Caki2 (cell line): ENCODE results near the gene LEPROT. TPM values are rescaled to one million over a fixed set of nuclear protein-coding genes. Genes with fewer than 3 reads are reported as not detected.

Source experiments
- DNase-seq: peaks from one replicate; pipeline ENCODE4 v3.0.0-alpha.2; 2015; ENCODE audit warnings: low read depth
- in situ Hi-C: cut with HindIII; loops from 2 replicates; pipeline ENCODE4 v1.10.0; 2016; ENCODE audit warnings: low sequenced_read_pairs, low pct_unique_long_range_greater_than_20kb, mixed read lengths
- total RNA-seq: library from RNA; depleted of rRNA; stranded (reverse); fragments of >200 nt; shearing (Covaris generic); gene quantifications from 2 replicates; pipeline ENCODE4 v1.2.3, GENCODE V29; 2014; ENCODE audit warnings: low replicate concordance

Gene LEPROT
- total RNA-seq, 1 experiment from 2014 or later, result 65.3 TPM

DNA sequence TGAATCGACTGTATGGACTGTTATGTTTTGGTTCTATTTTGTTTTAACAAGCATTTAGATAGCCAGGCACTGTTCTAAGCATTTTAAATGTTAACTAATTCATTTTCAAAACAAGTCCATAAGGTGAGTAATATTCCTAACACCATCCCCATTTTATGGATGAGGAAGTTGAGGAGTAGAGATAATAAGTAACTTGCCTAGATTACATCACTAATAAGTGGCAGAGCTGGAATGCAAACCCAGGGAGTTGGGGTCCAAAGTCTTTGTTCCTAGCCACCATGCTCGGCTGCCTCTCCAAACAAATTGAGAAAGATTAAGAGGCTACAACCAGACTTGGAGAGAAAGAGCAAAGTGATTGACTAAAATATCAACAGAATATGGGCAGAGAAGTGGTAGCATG is 12.6 kb upstream of the LEPROT start:
- peak; percentile 68 for DNase-seq
- in situ Hi-C loops, result no loop called here

- in situ Hi-C loops, result no loop called here
These were observed 11.2 kb upstream of the LEPROT start for GRCh38 chr1:65409314-65409713.

DNA sequence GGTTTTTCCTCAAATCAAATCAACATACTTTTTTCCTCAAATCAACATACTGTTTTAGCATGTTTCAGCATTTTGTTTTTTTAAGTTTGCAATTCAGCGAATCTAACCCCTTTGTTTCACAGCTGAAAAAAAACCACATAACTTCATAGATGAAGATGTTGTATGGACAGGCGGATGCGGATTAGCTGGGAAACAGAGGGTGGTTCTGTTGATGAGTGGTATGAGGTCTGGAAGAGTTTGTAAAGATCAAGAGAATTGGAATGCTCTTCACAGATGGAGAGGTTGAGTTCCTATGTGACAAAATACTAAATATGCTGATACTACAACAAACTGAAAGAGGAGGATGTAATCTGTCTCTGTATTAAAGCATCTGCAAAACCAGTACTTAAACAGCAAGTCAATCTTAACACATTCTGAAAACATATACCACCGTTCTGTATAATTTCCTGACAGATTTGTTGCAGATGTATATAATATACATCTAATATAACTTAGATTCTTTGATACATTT is 10.6 kb upstream of the LEPROT start:
- DNase-seq, result no peak
- in situ Hi-C loops, result no loop called here

More at GRCh38 chr1:65409314-65409713, 11.2 kb upstream of the LEPROT start:
- no peak for DNase-seq

DNA sequence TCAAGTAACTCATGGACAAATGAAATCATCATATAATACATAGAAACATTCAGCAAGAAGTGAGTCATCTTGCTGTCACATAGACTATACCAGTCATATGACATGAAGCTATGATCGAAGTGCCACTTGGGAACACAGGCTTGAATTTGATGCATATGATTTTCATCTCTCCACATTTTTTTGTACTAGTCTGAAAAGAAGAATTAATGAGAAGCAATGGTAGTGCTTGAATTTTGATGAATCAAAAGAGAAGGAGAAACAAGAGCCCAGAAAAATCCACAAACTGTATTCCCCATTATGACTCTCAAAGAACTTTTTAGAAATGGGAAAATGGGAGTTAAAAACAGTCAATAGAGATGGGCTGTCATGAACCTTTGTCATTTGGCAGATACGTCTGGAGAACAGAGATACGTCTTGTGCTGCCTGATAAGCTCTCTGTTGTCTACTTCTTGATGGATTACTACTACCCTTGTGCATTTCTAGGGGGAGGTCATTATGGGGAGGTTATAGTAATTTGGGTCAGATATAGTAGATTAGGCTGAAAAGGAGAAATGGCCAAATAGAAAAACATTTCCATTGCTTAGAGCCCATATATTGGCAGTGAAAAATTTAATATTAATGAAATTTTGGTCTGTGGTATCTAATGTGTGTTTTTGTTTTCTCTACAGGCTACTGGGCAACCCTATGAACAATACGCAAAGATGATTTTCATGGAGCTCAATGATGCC is 8.0 kb upstream of the LEPROT start:
- in situ Hi-C loops, result no loop called here
- DNase-seq, result no peak

DNA sequence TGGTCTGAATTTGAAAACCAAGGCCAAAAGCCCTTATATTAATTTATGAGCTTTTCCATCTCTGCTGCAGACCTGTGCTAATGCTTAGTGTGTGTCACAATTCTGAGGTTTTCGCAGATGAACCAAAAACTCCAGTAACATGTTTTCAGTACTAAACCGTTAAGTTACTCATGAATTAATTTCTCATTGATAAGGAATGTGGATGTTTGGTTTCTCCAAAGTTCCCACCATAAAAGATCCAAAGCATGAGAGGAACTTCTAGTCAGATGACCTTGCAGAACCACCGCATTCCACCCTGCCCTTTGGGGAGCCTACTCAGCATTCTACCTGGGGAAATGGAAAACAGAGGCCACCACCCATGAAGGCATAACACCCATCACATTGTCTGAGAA is 7.5 kb upstream of the LEPROT start:
- in situ Hi-C loops, result no loop called here
- peak; percentile 69 for DNase-seq

- in situ Hi-C loops, result no loop called here
These were observed 5.9 kb upstream of the LEPROT start for GRCh38 chr1:65414538-65414937.

DNA sequence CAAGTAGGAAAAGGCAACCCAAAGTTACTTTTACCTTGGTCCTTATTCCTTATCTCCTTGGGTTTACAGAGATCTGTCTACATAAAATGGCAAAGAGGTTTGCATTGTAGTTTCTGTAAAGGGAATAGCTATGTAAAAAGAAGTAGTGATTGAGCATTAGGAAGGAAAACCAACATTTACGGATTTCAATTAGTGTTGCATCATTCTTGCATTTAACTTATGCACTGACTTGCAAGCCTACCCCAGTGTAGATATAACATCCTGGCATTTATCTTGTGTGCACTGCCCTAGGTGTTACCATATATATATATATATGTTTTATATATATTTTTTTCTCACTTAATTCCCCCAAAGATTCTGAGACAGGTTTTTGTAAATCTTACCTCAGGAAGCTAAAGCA is 3.7 kb upstream of the LEPROT start:
- DNase-seq, result no peak
- in situ Hi-C loops, result no loop called here

More at GRCh38 chr1:65414538-65414937, 5.9 kb upstream of the LEPROT start:
- DNase-seq, result no peak

GRCh38 chr1:65417729-65418128 is 2.7 kb upstream of the LEPROT start:
- peak; percentile 41 for DNase-seq
- in situ Hi-C loops, result no loop called here

- in situ Hi-C loops, result no loop called here
- DNase-seq, result peak; percentile 54
These were observed 1.8 kb upstream of the LEPROT start for GRCh38 chr1:65418522-65419185.

GRCh38 chr1:65419681-65420589 is 533 bp upstream of the LEPROT start:
- in situ Hi-C loops, result no loop called here

GRCh38 chr1:65421351-65422025 is 1.0 kb downstream of the LEPROT start:
- in situ Hi-C loops, result no loop called here
- DNase-seq, result no peak

More at GRCh38 chr1:65419681-65420589, 533 bp upstream of the LEPROT start:
- DNase-seq, result peak; percentile 93

DNA sequence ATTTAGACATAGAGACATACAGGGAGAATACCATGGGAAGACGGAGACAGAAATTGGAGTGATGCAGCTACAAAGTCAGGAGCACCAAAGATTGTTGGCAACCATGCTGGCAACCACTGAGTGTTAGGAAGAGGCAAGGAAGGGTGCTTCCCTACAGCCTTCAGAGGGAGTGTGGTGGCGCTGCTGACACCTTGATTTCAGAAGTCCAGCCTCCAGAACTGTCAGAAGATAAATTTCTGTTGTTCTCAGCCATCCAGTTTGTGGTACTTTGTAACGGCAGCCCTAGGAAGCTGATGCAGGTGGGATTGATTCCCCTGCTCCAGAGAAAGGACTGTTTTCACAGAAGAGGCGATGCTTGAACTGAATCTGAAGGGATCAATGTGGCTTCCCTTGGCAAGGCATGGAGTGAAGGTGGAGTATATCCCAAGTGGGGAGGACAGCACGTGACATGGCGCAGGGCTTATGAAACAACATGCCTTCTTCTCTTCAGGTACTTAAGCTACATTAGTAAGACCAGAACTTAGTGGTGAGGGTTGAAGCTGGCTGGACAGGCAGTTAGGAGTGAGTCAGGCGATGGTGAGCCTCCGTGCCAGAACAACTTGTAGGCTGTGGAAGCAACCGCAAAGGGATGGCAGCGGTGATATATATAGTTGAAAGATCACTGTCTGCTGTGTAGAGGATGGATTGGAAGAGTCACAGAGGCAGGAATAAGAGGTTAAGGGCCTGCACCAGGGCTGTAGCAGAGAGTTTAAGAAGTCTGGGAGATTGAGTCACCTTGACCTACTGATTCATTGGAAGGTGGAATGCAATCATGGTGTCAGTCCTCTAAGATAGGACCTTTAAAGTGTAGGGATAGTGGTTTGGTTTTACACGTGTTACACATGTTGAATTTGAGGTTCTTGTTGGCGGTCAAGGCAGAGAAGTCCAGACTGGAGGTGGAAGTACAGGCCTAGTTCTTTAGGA is 2.1 kb downstream of the LEPROT start:
- peak; percentile 66 for DNase-seq
- in situ Hi-C loops, result no loop called here

GRCh38 chr1:65423884-65424572 is 3.6 kb downstream of the LEPROT start:
- in situ Hi-C loops, result no loop called here

GRCh38 chr1:65424573-65424889 is 4.1 kb downstream of the LEPROT start:
- in situ Hi-C loops, result no loop called here
- no peak for DNase-seq

More at GRCh38 chr1:65423884-65424572, 3.6 kb downstream of the LEPROT start:
- peak; percentile 64 for DNase-seq

GRCh38 chr1:65425006-65425405 is 4.5 kb downstream of the LEPROT start:
- DNase-seq, result no peak
- in situ Hi-C loops, result no loop called here

GRCh38 chr1:65425697-65426096 is 5.2 kb downstream of the LEPROT start:
- in situ Hi-C loops, result no loop called here
- peak; percentile 86 for DNase-seq

GRCh38 chr1:65429078-65429477 is 8.6 kb downstream of the LEPROT start:
- in situ Hi-C loops, result no loop called here
- DNase-seq, result no peak
